Measurements from ENCODE around the gene IARS1.

Gene IARS1

DNA sequence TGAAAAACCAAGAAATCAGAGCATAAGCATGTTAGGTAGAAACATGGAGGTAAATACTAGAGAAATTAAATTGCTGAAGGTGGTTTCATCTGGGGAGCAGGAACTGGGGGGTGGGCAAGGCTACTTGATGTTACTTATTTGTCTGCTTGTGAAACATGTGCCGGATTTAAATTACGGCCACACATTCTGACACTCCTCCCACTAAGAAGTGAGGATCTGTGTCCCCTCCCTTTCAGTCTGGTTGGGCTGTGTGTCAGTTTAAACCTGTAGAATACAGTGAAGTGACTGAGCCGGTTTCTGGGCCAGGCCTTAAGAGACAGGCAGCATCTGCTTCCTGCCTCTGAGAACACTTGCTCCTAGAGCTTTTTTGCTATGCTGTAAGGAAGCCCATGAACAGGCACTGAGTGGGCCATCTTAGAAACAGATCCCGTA is 2.3 kb upstream of the IARS1 start:
- WGBS, 2 donors (ENCODE audit: extremely low coverage in 2 of 2, insufficient read length in 2 of 2, insufficient replicate concordance in 1 of 2), result no CpG with 5 or more reads among the region's 4 CpGs
- H3K36me3 ChIP-seq (replicated peaks in 1 of 2; ENCODE audit: control insufficient read depth in 2 of 2, insufficient read depth in 2 of 2, low read length in 2 of 2), result peaks cover 8 to 57% of the 10 kb centered on the region in 2 donors
- peaks cover 7 to 9% of the 10 kb centered on the region in 2 donors for H3K4me1 ChIP-seq (ENCODE audit: control insufficient read depth in 2 of 2, insufficient read depth in 1 of 2, low read depth in 1 of 2, low read length in 2 of 2)
- no peak overlapping the region for H2BK12ac ChIP-seq (ENCODE audit: low read length)
- H3K4me2 ChIP-seq (ENCODE audit: insufficient read depth, low read length, poor library complexity, severe bottlenecking), result no peak overlapping the region
- no peak overlapping the region for H2BK15ac ChIP-seq (ENCODE audit: low read length)
- DNase-seq (ENCODE audit: low spot score), result no peak
- peaks cover 3% of the 10 kb centered on the region for H3K79me1 ChIP-seq (ENCODE audit: low read depth, low read length)
- H4K8ac ChIP-seq (ENCODE audit: low read depth, low read length), result no peak overlapping the region
- no peak overlapping the region for H2AK5ac ChIP-seq (ENCODE audit: low read depth, low read length)
- no peak overlapping the region for H3K27ac ChIP-seq (replicated peaks; ENCODE audit: low read length)
- no peak overlapping the region for H3K23ac ChIP-seq (ENCODE audit: low read depth, low read length, poor library complexity)
- H3K9me3 ChIP-seq (replicated peaks in 1 of 2; ENCODE audit: control insufficient read depth in 2 of 2, insufficient read depth in 1 of 2, low read depth in 1 of 2, low read length in 2 of 2), result peaks cover 0 to 3% of the 10 kb centered on the region in 2 donors
- H4K91ac ChIP-seq (ENCODE audit: low read depth, low read length, poor library complexity), result no peak overlapping the region
- no peak overlapping the region for H3K4ac ChIP-seq (ENCODE audit: low read length)
- H3K9ac ChIP-seq (ENCODE audit: low read depth, low read length, poor library complexity), result no peak overlapping the region
- no peak overlapping the region for H2BK5ac ChIP-seq (ENCODE audit: low read length)
- no peak overlapping the region for H2BK120ac ChIP-seq (ENCODE audit: low read depth, low read length)
- H2AFZ ChIP-seq (ENCODE audit: low read length), result no peak overlapping the region
- no peak overlapping the region for H3K4me3 ChIP-seq (ENCODE audit: low read length in 2 of 2)
- no peaks in the 10 kb centered on the region for H3K27me3 ChIP-seq (ENCODE audit: control insufficient read depth in 3 of 3, insufficient read depth in 3 of 3, low read depth in 1 of 3, low read length in 3 of 3)
- no peak overlapping the region for H3K14ac ChIP-seq (ENCODE audit: low read length)
- H3K18ac ChIP-seq (ENCODE audit: low read length), result no peak overlapping the region

DNA sequence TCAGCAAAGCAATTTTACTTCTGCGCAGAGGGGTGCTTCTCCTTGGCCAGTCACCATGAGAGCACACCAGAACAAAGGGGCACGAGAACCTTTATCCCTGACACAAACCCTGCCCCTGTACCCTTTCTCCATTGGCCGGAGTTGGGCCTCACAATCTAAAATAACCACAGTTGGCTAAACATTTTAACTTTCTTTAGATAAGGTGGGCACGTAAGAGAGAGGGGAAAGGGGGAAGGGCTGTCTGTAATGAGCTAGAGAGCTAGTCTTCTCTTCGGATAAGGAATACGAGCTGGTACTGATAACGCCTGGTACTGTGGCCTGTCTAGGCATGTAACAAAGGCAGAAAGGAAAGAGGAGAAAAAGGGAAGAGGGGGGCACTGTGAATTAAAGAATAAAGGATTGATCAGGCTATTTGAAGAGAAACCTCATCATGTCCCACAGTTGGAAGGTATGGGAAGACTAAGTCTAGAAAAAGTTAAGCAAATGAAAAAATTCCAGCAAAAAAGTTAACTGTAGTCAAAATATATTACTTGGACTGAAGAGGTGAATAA is 1.8 kb upstream of the IARS1 start:
- Histone ChIP-seq H2BK120ac (ENCODE audit: low read depth, low read length) (no peak overlapping the region), H2BK12ac (ENCODE audit: low read length) (no peak overlapping the region), H4K91ac (ENCODE audit: low read depth, low read length, poor library complexity) (no peak overlapping the region), H3K18ac (ENCODE audit: low read length) (no peak overlapping the region), H3K9ac (ENCODE audit: low read depth, low read length, poor library complexity) (no peak overlapping the region), H3K27me3 (ENCODE audit: control insufficient read depth in 3 of 3, insufficient read depth in 3 of 3, low read depth in 1 of 3, low read length in 3 of 3) (no peaks in the 10 kb centered on the region), H3K23ac (ENCODE audit: low read depth, low read length, poor library complexity) (no peak overlapping the region), H3K9me3 (replicated peaks in 1 of 2; ENCODE audit: control insufficient read depth in 2 of 2, insufficient read depth in 1 of 2, low read depth in 1 of 2, low read length in 2 of 2) (peaks cover 0 to 5% of the 10 kb centered on the region in 2 donors), H3K14ac (ENCODE audit: low read length) (no peak overlapping the region), H2AK5ac (ENCODE audit: low read depth, low read length) (no peak overlapping the region), H2BK15ac (ENCODE audit: low read length) (no peak overlapping the region), H2BK5ac (ENCODE audit: low read length) (no peak overlapping the region), H3K4ac (ENCODE audit: low read length) (no peak overlapping the region), H3K27ac (replicated peaks; ENCODE audit: low read length) (no peak overlapping the region), H3K4me1 (ENCODE audit: control insufficient read depth in 2 of 2, insufficient read depth in 1 of 2, low read depth in 1 of 2, low read length in 2 of 2) (peaks cover 7 to 9% of the 10 kb centered on the region in 2 donors), H4K8ac (ENCODE audit: low read depth, low read length) (no peak overlapping the region), H3K36me3 (replicated peaks in 1 of 2; ENCODE audit: control insufficient read depth in 2 of 2, insufficient read depth in 2 of 2, low read length in 2 of 2) (peaks cover 7 to 57% of the 10 kb centered on the region in 2 donors), H3K4me2 (ENCODE audit: insufficient read depth, low read length, poor library complexity, severe bottlenecking) (no peak overlapping the region), H3K79me1 (ENCODE audit: low read depth, low read length) (peaks cover 3% of the 10 kb centered on the region), H3K4me3 (ENCODE audit: low read length in 2 of 2) (no peak overlapping the region), H2AFZ (ENCODE audit: low read length) (no peak overlapping the region)
- DNase-seq (ENCODE audit: low spot score), result no peak
- WGBS, 2 donors (ENCODE audit: extremely low coverage in 2 of 2, insufficient read length in 2 of 2, insufficient replicate concordance in 1 of 2), result no CpG with 5 or more reads among the region's 7 CpGs

DNA sequence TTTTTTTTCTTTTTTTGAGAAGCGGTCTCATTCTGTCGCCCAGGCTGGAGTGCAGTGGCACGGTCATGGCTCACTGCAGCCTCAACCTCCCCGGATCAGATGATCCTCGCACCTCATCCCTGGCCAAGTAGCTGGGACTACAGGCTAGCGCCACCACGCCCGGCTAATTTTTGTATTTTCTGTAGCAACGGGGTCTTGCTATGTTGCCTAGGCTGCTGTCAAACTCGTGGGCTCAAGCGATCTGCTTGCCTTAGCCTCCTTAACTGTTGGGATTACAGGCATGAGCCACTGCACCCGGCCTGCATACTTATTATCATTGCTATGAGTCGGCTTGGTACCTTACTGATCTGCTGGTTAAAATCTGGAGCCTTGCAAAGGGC is 790 bp upstream of the IARS1 start:
- H3K27ac ChIP-seq (replicated peaks; ENCODE audit: low read length), result no peak overlapping the region
- H2BK5ac ChIP-seq (ENCODE audit: low read length), result no peak overlapping the region
- H2AK5ac ChIP-seq (ENCODE audit: low read depth, low read length), result peak overlapping the region; percentile 68
- no peak overlapping the region for H4K8ac ChIP-seq (ENCODE audit: low read depth, low read length)
- no peak overlapping the region for H3K23ac ChIP-seq (ENCODE audit: low read depth, low read length, poor library complexity)
- H3K79me1 ChIP-seq (ENCODE audit: low read depth, low read length), result peaks cover 3% of the 10 kb centered on the region
- H3K14ac ChIP-seq (ENCODE audit: low read length), result no peak overlapping the region
- H3K36me3 ChIP-seq (replicated peaks in 1 of 2; ENCODE audit: control insufficient read depth in 2 of 2, insufficient read depth in 2 of 2, low read length in 2 of 2), result peaks cover 7 to 58% of the 10 kb centered on the region in 2 donors
- WGBS, 2 donors (ENCODE audit: extremely low coverage in 2 of 2, insufficient read length in 2 of 2, insufficient replicate concordance in 1 of 2), result no CpG with 5 or more reads among the region's 13 CpGs
- H2BK12ac ChIP-seq (ENCODE audit: low read length), result no peak overlapping the region
- H3K9ac ChIP-seq (ENCODE audit: low read depth, low read length, poor library complexity), result peak overlapping the region; percentile 67
- H3K4me2 ChIP-seq (ENCODE audit: insufficient read depth, low read length, poor library complexity, severe bottlenecking), result peak overlapping the region; percentile 69
- H2BK15ac ChIP-seq (ENCODE audit: low read length), result no peak overlapping the region
- peaks cover 0 to 9% of the 10 kb centered on the region in 2 donors for H3K9me3 ChIP-seq (replicated peaks in 1 of 2; ENCODE audit: control insufficient read depth in 2 of 2, insufficient read depth in 1 of 2, low read depth in 1 of 2, low read length in 2 of 2)
- H4K91ac ChIP-seq (ENCODE audit: low read depth, low read length, poor library complexity), result peak overlapping the region; percentile 85
- H3K4ac ChIP-seq (ENCODE audit: low read length), result no peak overlapping the region
- no peak overlapping the region for H2BK120ac ChIP-seq (ENCODE audit: low read depth, low read length)
- peak overlapping the region; percentile 71 for H2AFZ ChIP-seq (ENCODE audit: low read length)
- no peaks in the 10 kb centered on the region for H3K27me3 ChIP-seq (ENCODE audit: control insufficient read depth in 3 of 3, insufficient read depth in 3 of 3, low read depth in 1 of 3, low read length in 3 of 3)
- DNase-seq (ENCODE audit: low spot score), result no peak
- H3K18ac ChIP-seq (ENCODE audit: low read length), result no peak overlapping the region
- peaks cover 7 to 9% of the 10 kb centered on the region in 2 donors for H3K4me1 ChIP-seq (ENCODE audit: control insufficient read depth in 2 of 2, insufficient read depth in 1 of 2, low read depth in 1 of 2, low read length in 2 of 2)
- peak overlapping the region in 1 of 2 donors; percentile 72 for H3K4me3 ChIP-seq (ENCODE audit: low read length in 2 of 2)

DNA sequence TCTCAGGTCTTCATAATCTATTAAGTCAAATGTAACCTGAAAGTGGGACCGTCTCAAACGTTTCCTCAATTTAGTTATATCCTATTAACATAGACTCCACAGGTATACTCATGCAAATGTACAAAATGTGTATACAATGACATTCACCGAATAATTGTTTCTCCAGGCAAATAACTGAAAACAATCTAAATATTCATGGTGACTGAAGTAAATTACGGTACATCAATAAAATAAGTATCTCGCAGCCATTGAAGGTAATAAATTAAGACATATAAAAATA is 482 bp downstream of the IARS1 start:
- peak overlapping the region; percentile 36 for H3K4me2 ChIP-seq (ENCODE audit: insufficient read depth, low read length, poor library complexity, severe bottlenecking)
- H3K18ac ChIP-seq (ENCODE audit: low read length), result no peak overlapping the region
- peaks cover 7 to 9% of the 10 kb centered on the region in 2 donors for H3K4me1 ChIP-seq (ENCODE audit: control insufficient read depth in 2 of 2, insufficient read depth in 1 of 2, low read depth in 1 of 2, low read length in 2 of 2)
- no peak overlapping the region for H2BK5ac ChIP-seq (ENCODE audit: low read length)
- no peak overlapping the region for H3K14ac ChIP-seq (ENCODE audit: low read length)
- H3K9ac ChIP-seq (ENCODE audit: low read depth, low read length, poor library complexity), result no peak overlapping the region
- H3K79me1 ChIP-seq (ENCODE audit: low read depth, low read length), result peaks cover 3% of the 10 kb centered on the region
- H3K27me3 ChIP-seq (ENCODE audit: control insufficient read depth in 3 of 3, insufficient read depth in 3 of 3, low read depth in 1 of 3, low read length in 3 of 3), result no peaks in the 10 kb centered on the region
- H4K91ac ChIP-seq (ENCODE audit: low read depth, low read length, poor library complexity), result no peak overlapping the region
- H2BK120ac ChIP-seq (ENCODE audit: low read depth, low read length), result no peak overlapping the region
- peak overlapping the region; percentile 71 for H2AFZ ChIP-seq (ENCODE audit: low read length)
- peak overlapping the region; percentile 14 to 72 for H3K4me3 ChIP-seq (ENCODE audit: low read length in 2 of 2)
- no CpG with 5 or more reads among the region's 5 CpGs for WGBS, 2 donors (ENCODE audit: extremely low coverage in 2 of 2, insufficient read length in 2 of 2, insufficient replicate concordance in 1 of 2)
- no peak overlapping the region for H3K4ac ChIP-seq (ENCODE audit: low read length)
- H4K8ac ChIP-seq (ENCODE audit: low read depth, low read length), result no peak overlapping the region
- H3K23ac ChIP-seq (ENCODE audit: low read depth, low read length, poor library complexity), result no peak overlapping the region
- H3K27ac ChIP-seq (replicated peaks; ENCODE audit: low read length), result no peak overlapping the region
- H2BK15ac ChIP-seq (ENCODE audit: low read length), result no peak overlapping the region
- H2BK12ac ChIP-seq (ENCODE audit: low read length), result no peak overlapping the region
- no peak overlapping the region for H2AK5ac ChIP-seq (ENCODE audit: low read depth, low read length)
- peaks cover 6 to 58% of the 10 kb centered on the region in 2 donors for H3K36me3 ChIP-seq (replicated peaks in 1 of 2; ENCODE audit: control insufficient read depth in 2 of 2, insufficient read depth in 2 of 2, low read length in 2 of 2)
- peaks cover 0 to 9% of the 10 kb centered on the region in 2 donors for H3K9me3 ChIP-seq (replicated peaks in 1 of 2; ENCODE audit: control insufficient read depth in 2 of 2, insufficient read depth in 1 of 2, low read depth in 1 of 2, low read length in 2 of 2)
- no peak for DNase-seq (ENCODE audit: low spot score)
